Thyroid gland (tissue), 4 donors: ENCODE data around the gene GRIK4. TPM values are rescaled to one million over a fixed set of nuclear protein-coding genes. Genes with fewer than 3 reads are reported as not detected.

Source experiments
- DNase-seq, 2 donors: peaks; one replicate each; pipeline ENCODE4 v3.0.0-alpha.2; 2019
- H3K27ac ChIP-seq, 3 donors: fragments of 200-600 bp; sonication (generic); 1 replicate in 2 of 3; 2 replicates in 1 of 3; pipeline ENCODE4 v1.5.1; 2016 to 2019; ENCODE audit warnings: mild to moderate bottlenecking in 1 of 3, moderate library complexity in 1 of 3
- H3K27me3 ChIP-seq: fragments of 200-600 bp; sonication (generic); one replicate; pipeline ENCODE4 v1.5.1; 2019
- H3K36me3 ChIP-seq, 2 donors: fragments of 200-600 bp; sonication (generic); one replicate each; pipeline ENCODE4 v1.5.1; 2016 to 2019
- H3K4me1 ChIP-seq, 2 donors: fragments of 200-600 bp; sonication (generic); one replicate each; pipeline ENCODE4 v1.5.1; 2017 to 2019
- H3K4me3 ChIP-seq, 3 donors: fragments of 200-600 bp; sonication (generic); replicated peaks in 1 of 3; 1 replicate in 2 of 3; 2 replicates in 1 of 3; pipeline ENCODE4 v1.5.1; 2016; ENCODE audit warnings: mild to moderate bottlenecking in 1 of 3
- H3K9me3 ChIP-seq: fragments of 200-600 bp; sonication (generic); one replicate; pipeline ENCODE4 v1.5.1; 2017
- POLR2A ChIP-seq, 2 donors: fragments of 450-650 bp; IDR thresholded peaks; one replicate each; pipeline ENCODE4 v1.6.1; 2017; ENCODE audit warnings: antibody characterized with exemption in 2 of 2, mild to moderate bottlenecking in 2 of 2, moderate library complexity in 1 of 2
- WGBS, 2 donors: methylation state at CpG; one replicate each; pipeline ENCODE4 v1.1.5; 2017; 5-methylcytosine and 5-hydroxymethylcytosine counted together
- intact Hi-C: fragments of 100-400 bp; cut with DNase I; formaldehyde crosslinking; loops from one replicate; pipeline ENCODE4 v1.15.1; 2023
- total RNA-seq, 4 donors: library from RNA; depleted of rRNA; stranded (reverse); fragments of >200 nt; gene quantifications; one replicate each; pipeline ENCODE4 v1.2.3, GENCODE V29; 2016
- TF ChIP-seq, protein P1 (sequence below), 6 experiments: fragments of 200-600 bp in 3 of 6; fragments of 450-650 bp in 3 of 6; sonication (generic) in 3 of 6; IDR thresholded peaks; one replicate each; pipeline ENCODE4 v1.5.1; 2016 to 2019; ENCODE audit warnings: antibody characterized with exemption in 6 of 6, mild to moderate bottlenecking in 2 of 6, inconsistent platforms in 1 of 6, moderate library complexity in 1 of 6

Gene GRIK4
- total RNA-seq, 4 donors from 2014 or later, result 0.54 to 3.7 (median 0.99) TPM

DNA sequence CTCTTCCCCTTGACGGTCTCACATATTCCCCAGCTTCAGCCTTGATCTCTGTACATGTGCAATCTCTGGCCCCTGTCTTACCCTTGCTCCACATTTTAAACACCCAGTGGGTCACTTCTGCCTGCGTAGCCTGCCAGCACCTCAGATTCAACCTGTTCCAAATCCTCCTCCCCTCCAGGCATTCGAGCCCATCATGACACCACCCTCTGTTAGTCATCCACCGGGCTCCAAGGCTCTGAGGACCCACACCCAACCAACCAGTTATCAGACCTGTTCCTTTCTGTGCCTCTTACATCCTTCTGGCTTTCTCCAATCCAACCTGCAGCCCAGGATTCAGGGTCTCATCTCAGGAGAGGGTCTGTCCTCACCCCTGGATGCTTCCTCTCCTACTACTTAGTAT lies 392.6 kb downstream of the GRIK4 start:
- Histone ChIP-seq H3K4me1 (no peaks in the 10 kb centered on the region), H3K27ac (no peak overlapping the region), H3K9me3 (no peaks in the 10 kb centered on the region), H3K27me3 (no peaks in the 10 kb centered on the region), H3K36me3 (no peaks in the 10 kb centered on the region), H3K4me3 (no peak overlapping the region)
- no peak for TF ChIP-seq POLR2A (IDR thresholded peaks at IDR 0.05)
- TF ChIP-seq, protein P1, sequence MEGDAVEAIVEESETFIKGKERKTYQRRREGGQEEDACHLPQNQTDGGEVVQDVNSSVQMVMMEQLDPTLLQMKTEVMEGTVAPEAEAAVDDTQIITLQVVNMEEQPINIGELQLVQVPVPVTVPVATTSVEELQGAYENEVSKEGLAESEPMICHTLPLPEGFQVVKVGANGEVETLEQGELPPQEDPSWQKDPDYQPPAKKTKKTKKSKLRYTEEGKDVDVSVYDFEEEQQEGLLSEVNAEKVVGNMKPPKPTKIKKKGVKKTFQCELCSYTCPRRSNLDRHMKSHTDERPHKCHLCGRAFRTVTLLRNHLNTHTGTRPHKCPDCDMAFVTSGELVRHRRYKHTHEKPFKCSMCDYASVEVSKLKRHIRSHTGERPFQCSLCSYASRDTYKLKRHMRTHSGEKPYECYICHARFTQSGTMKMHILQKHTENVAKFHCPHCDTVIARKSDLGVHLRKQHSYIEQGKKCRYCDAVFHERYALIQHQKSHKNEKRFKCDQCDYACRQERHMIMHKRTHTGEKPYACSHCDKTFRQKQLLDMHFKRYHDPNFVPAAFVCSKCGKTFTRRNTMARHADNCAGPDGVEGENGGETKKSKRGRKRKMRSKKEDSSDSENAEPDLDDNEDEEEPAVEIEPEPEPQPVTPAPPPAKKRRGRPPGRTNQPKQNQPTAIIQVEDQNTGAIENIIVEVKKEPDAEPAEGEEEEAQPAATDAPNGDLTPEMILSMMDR (IDR thresholded peaks at IDR 0.05), result no peak
- intact Hi-C loops, result no loop called here
- 84 to 86% methylated on average over 4 of the region's 4 CpGs for WGBS, 2 donors
- no peak for DNase-seq

DNA sequence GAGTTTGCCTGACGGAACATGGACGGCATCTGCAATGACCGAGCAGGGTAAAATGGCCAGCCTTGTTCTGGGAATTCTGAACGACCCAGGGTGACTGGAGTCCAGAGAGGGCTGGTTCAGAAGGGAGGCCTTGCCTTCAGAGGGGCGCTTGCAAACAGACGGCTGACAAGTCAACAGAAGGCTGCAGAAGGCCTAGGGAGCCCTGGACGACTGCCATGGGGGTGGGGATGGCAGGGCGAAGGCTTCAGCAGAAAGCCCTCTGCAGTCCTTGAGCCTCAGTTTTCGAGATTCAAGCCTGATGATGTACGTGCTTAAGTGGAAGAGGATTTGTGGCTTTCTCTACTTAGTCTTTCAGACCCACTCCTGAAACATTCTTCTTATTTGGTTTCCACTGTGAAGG lies 395.2 kb downstream of the GRIK4 start:
- Histone ChIP-seq H3K4me3 (no peak overlapping the region), H3K4me1 (no peaks in the 10 kb centered on the region), H3K27ac (no peak overlapping the region), H3K27me3 (no peaks in the 10 kb centered on the region), H3K9me3 (no peaks in the 10 kb centered on the region), H3K36me3 (no peaks in the 10 kb centered on the region)
- TF ChIP-seq POLR2A (IDR thresholded peaks at IDR 0.05), result no peak
- TF ChIP-seq, protein P1 (IDR thresholded peaks at IDR 0.05), result no peak
- intact Hi-C loops, result no loop called here
- 81 to 82% methylated on average over 10 of the region's 10 CpGs for WGBS, 2 donors
- DNase-seq, result no peak

DNA sequence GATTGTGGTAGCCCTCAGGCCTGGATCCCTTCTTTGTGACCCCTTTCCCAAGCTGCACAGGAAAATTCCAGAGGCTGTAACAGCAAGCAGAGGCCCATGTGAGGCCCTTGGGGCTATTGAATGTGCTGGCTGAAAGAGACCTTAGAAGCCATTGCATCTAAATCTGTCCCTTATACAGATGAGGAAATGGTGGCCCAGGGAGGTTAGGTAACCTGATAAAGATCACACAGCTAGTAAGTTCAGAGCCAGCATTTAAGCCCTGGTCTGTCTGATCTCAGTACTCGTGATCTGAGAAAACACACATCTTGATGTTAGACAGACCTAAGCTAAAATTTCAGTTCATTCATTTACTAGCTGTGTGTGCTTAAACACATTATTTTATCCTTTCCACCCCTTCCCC lies 396.4 kb downstream of the GRIK4 start:
- no peak for DNase-seq
- Histone ChIP-seq H3K27me3 (no peaks in the 10 kb centered on the region), H3K36me3 (no peaks in the 10 kb centered on the region), H3K4me3 (no peak overlapping the region), H3K27ac (no peak overlapping the region), H3K9me3 (no peaks in the 10 kb centered on the region), H3K4me1 (no peaks in the 10 kb centered on the region)
- intact Hi-C loops, result no loop called here
- no peak for TF ChIP-seq POLR2A (IDR thresholded peaks at IDR 0.05)
- TF ChIP-seq, protein P1 (IDR thresholded peaks at IDR 0.05), result no peak
- 92 to 100% methylated on average over 1 of the region's 1 CpG for WGBS, 2 donors

DNA sequence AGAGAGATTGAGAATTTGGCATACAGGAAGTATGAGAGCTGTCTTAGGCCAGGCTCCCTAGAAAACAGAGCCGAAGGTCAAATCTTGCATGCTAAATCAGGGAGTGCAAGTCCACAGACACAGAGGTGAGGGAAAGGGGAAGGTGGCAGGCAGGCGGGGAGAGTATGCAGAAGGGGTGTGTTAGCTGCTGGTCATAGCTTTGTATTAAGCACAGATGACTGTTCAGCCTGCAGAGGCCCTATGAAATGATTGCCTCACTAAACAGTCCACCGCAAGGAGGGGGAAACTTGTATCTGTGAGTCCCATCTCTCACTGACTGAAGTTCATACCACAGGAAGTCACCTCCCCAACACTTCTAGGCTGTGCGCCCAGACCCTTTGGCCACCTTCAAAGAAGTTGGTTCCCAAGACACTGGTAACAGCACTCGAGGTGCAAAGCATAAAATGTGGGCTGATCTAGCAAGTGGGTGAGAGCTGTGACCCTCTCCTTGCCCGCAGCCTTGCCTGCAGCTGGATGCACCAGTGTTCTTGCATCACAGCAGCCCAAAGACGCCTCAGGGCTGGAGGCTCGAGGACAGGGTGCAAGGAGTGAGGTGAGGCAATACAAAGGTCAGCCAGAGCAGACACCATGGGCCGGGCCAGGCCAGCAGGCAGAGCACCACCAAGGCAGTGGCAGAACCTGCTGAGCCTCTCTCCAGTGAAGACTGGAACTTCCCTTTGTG lies 397.1 kb downstream of the GRIK4 start:
- TF ChIP-seq, protein P1 (IDR thresholded peaks at IDR 0.05), result no peak
- TF ChIP-seq POLR2A (IDR thresholded peaks at IDR 0.05), result no peak
- no peak overlapping the region for H3K4me3 ChIP-seq
- H3K36me3 ChIP-seq, result no peaks in the 10 kb centered on the region
- no peak overlapping the region for H3K27ac ChIP-seq
- no peaks in the 10 kb centered on the region for H3K4me1 ChIP-seq
- intact Hi-C loops, result no loop called here
- H3K9me3 ChIP-seq, result no peaks in the 10 kb centered on the region
- DNase-seq, result no peak
- WGBS, 2 donors, result 83 to 89% methylated on average over 9 of the region's 9 CpGs
- no peaks in the 10 kb centered on the region for H3K27me3 ChIP-seq

DNA sequence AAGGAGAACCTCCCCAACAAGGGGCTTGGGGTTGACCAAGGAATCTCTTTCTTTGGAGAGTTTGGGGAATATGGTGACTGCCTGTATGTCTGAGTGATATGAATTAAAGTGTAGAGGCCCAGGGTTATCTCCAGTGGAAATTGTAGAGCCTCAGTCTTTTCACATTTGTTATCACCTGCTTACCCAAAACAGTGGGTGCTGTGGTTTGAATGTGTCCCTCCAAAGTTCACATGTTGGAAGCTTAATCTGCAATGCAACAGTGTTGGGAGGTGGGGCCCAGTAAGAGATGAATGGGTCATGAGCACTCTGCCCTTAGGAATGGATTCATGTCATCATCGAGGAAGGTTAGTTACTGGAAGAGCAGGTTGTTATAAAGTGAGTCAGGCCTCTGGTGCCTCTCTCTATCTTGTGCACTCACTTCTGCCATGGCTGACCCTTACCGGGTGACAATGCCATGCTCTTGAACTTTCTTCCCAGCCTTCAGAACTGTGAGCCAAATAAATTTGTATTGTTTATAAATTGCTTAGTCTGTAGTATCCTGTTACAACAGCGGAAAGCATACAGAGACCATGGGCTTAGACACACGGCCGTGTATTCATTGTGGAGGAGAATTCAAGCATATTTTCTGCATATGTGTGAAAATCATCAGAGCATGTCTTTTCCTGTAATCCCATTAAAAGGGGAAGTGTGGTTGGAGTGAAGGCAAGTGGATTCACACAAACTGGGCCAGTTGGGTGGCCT lies 398.3 kb downstream of the GRIK4 start:
- Histone ChIP-seq H3K9me3 (no peaks in the 10 kb centered on the region), H3K36me3 (no peaks in the 10 kb centered on the region), H3K4me3 (no peak overlapping the region), H3K27ac (no peak overlapping the region), H3K4me1 (no peaks in the 10 kb centered on the region), H3K27me3 (no peaks in the 10 kb centered on the region)
- WGBS, 2 donors, result 82 to 83% methylated on average over 5 of the region's 5 CpGs
- DNase-seq, result no peak
- intact Hi-C loops, result no loop called here
- TF ChIP-seq, protein P1 (IDR thresholded peaks at IDR 0.05), result no peak
- TF ChIP-seq POLR2A (IDR thresholded peaks at IDR 0.05), result no peak
